GM18867 (cell line): ENCODE results near the gene LAMP5.

ENCODE experiments used
- ATAC-seq: cut with Tn5 transposase; IDR thresholded peaks from one replicate; pipeline ENCODE4 v1.9.1; 2021; ENCODE audit warnings: mild to moderate bottlenecking, moderate library complexity; ENCODE audit not compliant: unreplicated experiment

Gene LAMP5

DNA sequence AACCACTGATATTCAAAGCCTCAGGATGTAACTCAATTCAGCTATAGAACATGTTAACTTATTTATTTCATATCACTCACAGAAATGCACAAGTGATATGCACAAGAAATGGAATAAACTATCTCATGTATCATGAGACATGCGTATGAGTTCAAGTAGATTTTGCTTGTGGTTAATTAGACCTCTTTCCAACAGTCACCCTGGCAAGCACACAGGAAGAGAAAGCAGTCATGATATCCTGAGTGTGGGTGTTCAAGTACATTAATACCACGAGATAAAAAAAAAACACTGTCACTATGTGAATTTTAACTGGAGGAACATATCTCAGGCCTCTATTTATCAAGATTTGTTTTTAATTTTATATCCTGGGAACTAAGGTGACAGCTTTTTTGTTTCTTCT lies 64.2 kb downstream of the LAMP5 start:
- ATAC-seq, result peak; percentile 40
